ENCODE measurements around the gene PRAME.
"Not testable (repeated sequence)": the region's sequence is repeated elsewhere in the genome, so short reads cannot be mapped to it uniquely, and the experiment has no call there.

The PRAME gene

DNA sequence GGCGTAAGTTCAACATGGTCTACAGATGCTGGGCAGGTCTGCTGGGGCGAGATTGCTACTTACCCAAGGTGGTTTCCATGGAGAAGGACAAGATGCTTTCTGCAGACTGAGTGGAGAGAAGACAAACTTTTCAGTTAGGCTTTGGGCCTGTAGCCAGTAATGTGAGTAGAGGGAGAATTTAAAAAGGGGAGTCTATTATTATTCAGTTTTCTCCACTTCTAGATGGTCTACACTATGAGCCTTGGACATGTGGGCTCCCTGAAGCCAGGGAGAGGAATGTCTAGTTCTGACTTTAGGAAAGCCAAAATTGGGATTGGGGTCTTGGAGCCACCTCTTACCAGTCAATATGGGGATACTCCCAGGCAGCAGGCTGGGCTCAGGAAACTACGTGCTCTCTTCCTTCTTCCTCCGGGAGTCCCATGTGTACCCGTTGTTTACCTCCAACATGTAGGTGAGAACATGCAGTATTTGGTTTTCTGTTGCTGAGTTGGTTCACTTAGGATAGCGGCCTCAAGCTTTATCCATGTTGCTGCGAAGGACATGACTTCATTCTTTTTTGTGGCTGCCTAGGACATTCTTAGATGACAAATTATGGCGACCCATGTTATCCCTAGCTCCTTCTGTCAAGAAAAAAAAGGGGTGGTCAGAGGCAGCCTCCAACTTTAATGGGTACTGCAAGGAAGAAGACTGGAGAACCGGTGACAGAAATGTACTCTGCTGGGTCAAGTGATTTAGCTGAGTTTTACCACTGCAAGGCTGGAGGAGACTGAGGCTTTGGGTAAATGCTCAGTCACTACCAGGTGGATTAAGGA lies 24.3 kb downstream of the PRAME start:
- no peak for DNase-seq (ENCODE audit: low spot score)
- TF ChIP-seq, protein P1, sequence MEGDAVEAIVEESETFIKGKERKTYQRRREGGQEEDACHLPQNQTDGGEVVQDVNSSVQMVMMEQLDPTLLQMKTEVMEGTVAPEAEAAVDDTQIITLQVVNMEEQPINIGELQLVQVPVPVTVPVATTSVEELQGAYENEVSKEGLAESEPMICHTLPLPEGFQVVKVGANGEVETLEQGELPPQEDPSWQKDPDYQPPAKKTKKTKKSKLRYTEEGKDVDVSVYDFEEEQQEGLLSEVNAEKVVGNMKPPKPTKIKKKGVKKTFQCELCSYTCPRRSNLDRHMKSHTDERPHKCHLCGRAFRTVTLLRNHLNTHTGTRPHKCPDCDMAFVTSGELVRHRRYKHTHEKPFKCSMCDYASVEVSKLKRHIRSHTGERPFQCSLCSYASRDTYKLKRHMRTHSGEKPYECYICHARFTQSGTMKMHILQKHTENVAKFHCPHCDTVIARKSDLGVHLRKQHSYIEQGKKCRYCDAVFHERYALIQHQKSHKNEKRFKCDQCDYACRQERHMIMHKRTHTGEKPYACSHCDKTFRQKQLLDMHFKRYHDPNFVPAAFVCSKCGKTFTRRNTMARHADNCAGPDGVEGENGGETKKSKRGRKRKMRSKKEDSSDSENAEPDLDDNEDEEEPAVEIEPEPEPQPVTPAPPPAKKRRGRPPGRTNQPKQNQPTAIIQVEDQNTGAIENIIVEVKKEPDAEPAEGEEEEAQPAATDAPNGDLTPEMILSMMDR (IDR thresholded peaks at IDR 0.05; ENCODE audit: extremely low read depth, missing control alignments), result no peak

DNA sequence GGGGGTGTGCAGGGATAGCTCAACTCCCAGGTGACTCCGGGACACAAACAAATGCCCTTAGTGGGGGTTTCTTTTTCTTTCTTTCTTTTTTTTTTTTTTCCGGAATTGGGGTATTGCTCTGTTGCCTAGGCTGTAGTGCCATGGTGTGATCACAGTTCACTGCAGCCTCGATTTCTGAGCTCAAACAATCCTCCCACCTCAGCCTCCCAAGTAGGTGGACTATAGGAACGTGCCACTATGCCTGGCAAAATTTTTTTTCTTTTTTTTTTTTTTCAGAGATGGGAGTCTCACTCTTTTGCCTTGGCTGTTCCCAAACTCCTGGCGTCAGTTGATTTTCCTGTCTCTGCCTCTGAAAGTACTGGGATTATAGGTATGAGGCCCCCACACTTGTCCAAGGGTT lies 25.2 kb downstream of the PRAME start:
- TF ChIP-seq, protein P1 (IDR thresholded peaks at IDR 0.05; ENCODE audit: extremely low read depth, missing control alignments), result no peak
- DNase-seq (ENCODE audit: low spot score), result no peak

DNA sequence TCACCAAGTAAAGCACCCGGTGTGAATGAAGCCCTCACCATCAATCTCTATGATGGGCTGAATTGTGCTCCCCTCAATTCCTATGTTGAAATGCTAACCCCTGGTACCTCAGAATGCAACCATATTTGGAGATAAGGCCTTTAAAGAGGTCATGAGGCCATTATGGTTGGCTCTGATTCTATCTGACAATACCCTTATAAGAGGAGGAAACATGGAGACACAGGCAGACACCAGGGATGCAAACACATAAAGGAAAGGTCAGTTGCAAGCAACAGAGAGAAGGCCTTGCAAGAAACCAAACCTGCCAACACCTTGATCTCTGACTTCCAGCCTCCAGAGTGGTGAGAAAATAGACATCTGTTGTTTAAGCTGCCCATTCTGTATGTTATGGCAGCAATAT lies 25.6 kb downstream of the PRAME start:
- TF ChIP-seq, protein P1 (IDR thresholded peaks at IDR 0.05; ENCODE audit: extremely low read depth, missing control alignments), result no peak

DNA sequence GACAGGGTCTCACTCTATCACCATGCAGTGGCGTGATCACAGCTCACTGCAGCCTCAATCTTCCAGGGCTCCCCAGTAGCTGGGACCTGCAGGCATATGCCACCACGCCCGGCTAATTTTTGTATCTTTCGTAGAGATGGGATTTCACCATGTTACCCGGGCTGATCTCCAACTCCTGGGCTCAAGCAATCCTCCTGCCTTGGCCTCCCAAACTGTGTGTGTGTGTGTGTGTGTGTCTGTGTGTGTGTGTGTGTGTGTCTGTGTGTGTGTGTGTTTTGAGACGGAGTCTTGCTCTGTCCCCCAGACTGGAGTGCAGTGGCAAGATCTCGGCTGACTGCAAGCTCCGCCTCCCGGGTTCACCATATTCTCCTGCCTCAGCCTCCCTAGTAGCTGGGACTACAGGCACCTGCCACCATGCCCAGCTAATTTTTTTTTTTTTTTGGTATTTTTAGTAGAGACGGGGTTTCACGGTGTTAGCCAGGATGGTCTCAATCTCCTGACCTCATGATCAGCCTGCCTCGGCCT lies 26.5 kb downstream of the PRAME start:
- not testable (repeated sequence) for DNase-seq (ENCODE audit: low spot score)

More for the DNA sequence above, 25.6 kb downstream of the PRAME start:
- DNase-seq (ENCODE audit: low spot score), result no peak

DNA sequence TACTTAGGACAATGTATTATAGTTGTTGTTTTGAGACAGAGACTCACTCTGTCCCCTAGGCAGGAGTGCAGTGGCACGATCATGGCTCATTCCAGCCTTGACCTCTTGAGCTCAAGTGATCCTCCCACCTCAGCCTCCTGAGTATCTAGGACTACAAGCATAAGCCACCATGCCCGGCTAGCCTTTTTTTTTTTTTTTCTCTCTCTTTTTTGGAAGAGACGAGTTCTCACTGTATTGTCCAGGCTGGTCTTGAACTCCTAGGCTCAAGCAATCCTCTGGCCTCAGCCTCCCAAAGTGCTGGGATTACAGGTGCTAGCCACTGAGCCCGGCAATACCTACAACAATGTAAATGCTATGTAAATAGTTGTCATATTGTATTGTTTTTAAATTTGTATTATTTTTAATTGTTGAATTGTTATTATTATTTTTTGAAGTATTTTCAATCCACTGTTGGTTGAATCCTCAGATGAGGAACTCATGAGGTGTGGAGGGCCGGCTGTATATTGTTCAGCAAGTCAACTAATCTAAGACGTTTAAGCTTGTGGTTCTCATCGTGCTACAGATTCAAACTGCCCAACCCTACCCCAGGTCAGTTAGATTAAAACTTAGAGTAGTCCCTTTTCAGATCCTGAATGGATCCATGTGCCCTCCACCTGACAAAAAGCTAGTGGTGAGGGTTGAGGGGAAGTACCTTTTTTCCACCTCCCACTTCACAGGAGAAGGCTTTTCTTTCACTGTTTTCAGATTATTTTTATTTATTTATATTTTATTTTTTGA lies 27.1 kb downstream of the PRAME start:
- TF ChIP-seq, protein P1 (IDR thresholded peaks at IDR 0.05; ENCODE audit: extremely low read depth, missing control alignments), result no peak

DNA sequence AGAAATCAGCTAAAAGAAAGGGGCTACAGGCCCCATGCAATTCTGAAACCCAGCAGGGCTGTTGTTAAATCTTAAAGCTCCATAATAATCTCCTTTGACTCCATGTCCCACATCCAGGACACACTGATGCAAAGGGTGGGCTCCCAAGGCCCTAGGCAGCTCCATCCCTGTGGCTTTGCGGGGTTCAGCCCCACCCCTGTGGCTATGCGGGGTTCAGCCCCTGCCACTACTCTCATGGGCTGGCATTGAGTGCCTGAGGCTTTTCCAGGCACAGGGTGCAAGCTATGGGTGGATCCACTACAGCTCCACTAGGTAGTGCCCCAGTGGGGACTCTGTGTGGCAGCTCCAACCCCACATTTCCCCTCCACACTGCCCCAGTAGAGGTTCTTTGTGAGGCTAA lies 30.3 kb downstream of the PRAME start:
- no peak for DNase-seq (ENCODE audit: low spot score)
- TF ChIP-seq, protein P1 (IDR thresholded peaks at IDR 0.05; ENCODE audit: extremely low read depth, missing control alignments), result no peak

More for the DNA sequence above, 27.1 kb downstream of the PRAME start:
- no peak for DNase-seq (ENCODE audit: low spot score)

DNA sequence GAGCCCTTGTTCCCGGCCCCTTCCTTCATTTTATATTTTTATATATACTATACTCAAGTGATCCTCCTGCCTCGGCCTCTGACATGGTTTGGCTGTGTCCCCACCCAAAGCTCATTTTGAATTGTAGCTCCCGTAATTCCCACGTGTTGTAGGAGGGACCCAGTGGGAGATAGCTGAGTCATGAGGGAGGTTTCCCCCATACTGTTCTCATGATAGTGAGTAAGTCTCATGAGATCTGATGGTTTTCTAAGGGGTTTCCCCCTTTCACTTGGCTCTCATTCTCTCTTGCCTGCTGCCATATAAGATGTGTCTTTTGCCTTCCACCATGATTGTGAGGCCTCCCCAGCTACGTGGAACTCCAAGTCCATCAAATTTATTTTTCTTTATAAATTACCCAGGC lies 31.8 kb downstream of the PRAME start:
- DNase-seq (ENCODE audit: low spot score), result no peak
- TF ChIP-seq, protein P1 (IDR thresholded peaks at IDR 0.05; ENCODE audit: extremely low read depth, missing control alignments), result no peak
